Gastrocnemius medialis (tissue), 4 donors: ENCODE measurements around the gene KRTAP12-1. TPM values are rescaled to one million over a fixed set of nuclear protein-coding genes. Genes with fewer than 3 reads are reported as not detected.
"Not testable (repeated sequence)": the region's sequence is repeated elsewhere in the genome, so short reads cannot be mapped to it uniquely, and the experiment has no call there.

Experiments
- ATAC-seq, 2 donors: fragments of 150-250 bp; one replicate each; pipeline ENCODE4 v1.9.1; 2016
- DNase-seq, 2 donors: peaks; one replicate each; pipeline ENCODE4 v3.0.0-alpha.2; 2019
- H3K27ac ChIP-seq, 4 donors: fragments of 200-600 bp; sonication (generic); 1 replicate in 1 of 4; 2 replicates in 3 of 4; pipeline ENCODE4 v1.5.1; 2016 to 2018; ENCODE audit warnings: mild to moderate bottlenecking in 2 of 4, moderate library complexity in 1 of 4
- H3K27me3 ChIP-seq, 3 donors: fragments of 200-600 bp; sonication (generic) in 2 of 3; 1 replicate in 1 of 3; 2 replicates in 2 of 3; pipeline versions ENCODE4 v1.5.1 to v1.6.0; 2016 to 2019; ENCODE audit warnings: mild to moderate bottlenecking in 1 of 3, moderate library complexity in 1 of 3
- H3K36me3 ChIP-seq, 2 donors: fragments of 200-600 bp; sonication (generic) in 1 of 2; one replicate each; pipeline ENCODE4 v1.5.1; 2017 to 2018
- H3K4me1 ChIP-seq, 2 donors: fragments of 200-600 bp; sonication (generic) in 1 of 2; one replicate each; pipeline ENCODE4 v1.5.1; 2016 to 2017; ENCODE audit warnings: mild to moderate bottlenecking in 2 of 2
- H3K4me3 ChIP-seq, 4 donors: fragments of 200-600 bp; sonication (generic) in 3 of 4; 1 replicate in 1 of 4; 2 replicates in 3 of 4; pipeline ENCODE4 v1.5.1; 2016 to 2019; ENCODE audit warnings: mild to moderate bottlenecking in 2 of 4
- H3K9me3 ChIP-seq, 3 donors: fragments of 200-600 bp; sonication (generic) in 2 of 3; 1 replicate in 1 of 3; 2 replicates in 2 of 3; pipeline ENCODE4 v1.5.1; 2016 to 2019
- POLR2A ChIP-seq, 2 donors: fragments of 450-650 bp; IDR thresholded peaks; one replicate each; pipeline ENCODE4 v1.6.1; 2017; ENCODE audit warnings: antibody characterized with exemption in 2 of 2, mild to moderate bottlenecking in 2 of 2, moderate library complexity in 2 of 2
- in situ Hi-C, 4 donors: fragments of 200-750 bp; cut with MboI; loops; one replicate each; pipeline versions ENCODE4 v1.15.0 to v1.8.0; 2017; ENCODE audit warnings: low sequenced_read_pairs in 4 of 4
- intact Hi-C: fragments of 100-400 bp; cut with DNase I; formaldehyde crosslinking; loops from one replicate; pipeline ENCODE4 v1.15.1; 2023; ENCODE audit warnings: low total_unique reads
- total RNA-seq, 4 donors: library from RNA; depleted of rRNA; stranded (reverse); fragments of >200 nt; gene quantifications; one replicate each; pipeline versions ENCODE4 v1.1.0 to v1.2.3, GENCODE V29; 2016
- TF ChIP-seq, protein P1 (sequence below), 5 experiments: fragments of 450-650 bp in 3 of 5; fragments of 200-600 bp in 2 of 5; sonication (generic) in 2 of 5; IDR thresholded peaks in 4 of 5; conservative IDR thresholded peaks in 1 of 5; 1 replicate in 4 of 5; 2 replicates in 1 of 5; pipeline ENCODE4 v1.5.1; 2016 to 2019; ENCODE audit warnings: antibody characterized with exemption in 5 of 5, mild to moderate bottlenecking in 3 of 5, moderate library complexity in 3 of 5

The KRTAP12-1 gene
- total RNA-seq, 4 donors from 2014 or later: not detected

- in situ Hi-C loops (no loop called here), intact Hi-C loops (no loop called here)
- H3K4me1 ChIP-seq: no peaks in the 10 kb centered on the region
- no peak overlapping the region for H3K27ac ChIP-seq
- no peak for ATAC-seq
- peaks cover 16 to 17% (median 17%) of the 10 kb centered on the region in 3 donors for H3K27me3 ChIP-seq
- no peaks in the 10 kb centered on the region for H3K9me3 ChIP-seq
- DNase-seq: no peak
- TF ChIP-seq, protein P1, sequence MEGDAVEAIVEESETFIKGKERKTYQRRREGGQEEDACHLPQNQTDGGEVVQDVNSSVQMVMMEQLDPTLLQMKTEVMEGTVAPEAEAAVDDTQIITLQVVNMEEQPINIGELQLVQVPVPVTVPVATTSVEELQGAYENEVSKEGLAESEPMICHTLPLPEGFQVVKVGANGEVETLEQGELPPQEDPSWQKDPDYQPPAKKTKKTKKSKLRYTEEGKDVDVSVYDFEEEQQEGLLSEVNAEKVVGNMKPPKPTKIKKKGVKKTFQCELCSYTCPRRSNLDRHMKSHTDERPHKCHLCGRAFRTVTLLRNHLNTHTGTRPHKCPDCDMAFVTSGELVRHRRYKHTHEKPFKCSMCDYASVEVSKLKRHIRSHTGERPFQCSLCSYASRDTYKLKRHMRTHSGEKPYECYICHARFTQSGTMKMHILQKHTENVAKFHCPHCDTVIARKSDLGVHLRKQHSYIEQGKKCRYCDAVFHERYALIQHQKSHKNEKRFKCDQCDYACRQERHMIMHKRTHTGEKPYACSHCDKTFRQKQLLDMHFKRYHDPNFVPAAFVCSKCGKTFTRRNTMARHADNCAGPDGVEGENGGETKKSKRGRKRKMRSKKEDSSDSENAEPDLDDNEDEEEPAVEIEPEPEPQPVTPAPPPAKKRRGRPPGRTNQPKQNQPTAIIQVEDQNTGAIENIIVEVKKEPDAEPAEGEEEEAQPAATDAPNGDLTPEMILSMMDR (IDR thresholded peaks at IDR 0.05 in 4 of 5, conservative IDR thresholded peaks at IDR 0.05 in 1 of 5): no peak
- TF ChIP-seq POLR2A (IDR thresholded peaks at IDR 0.05): no peak
- no peak overlapping the region for H3K4me3 ChIP-seq
- no peaks in the 10 kb centered on the region for H3K36me3 ChIP-seq
Observed at GRCh38 chr21:44643741-44644310, 38.1 kb downstream of the KRTAP12-1 start.

GRCh38 chr21:44640761-44641160 lies 41.2 kb downstream of the KRTAP12-1 start:
- Histone ChIP-seq H3K36me3 (no peaks in the 10 kb centered on the region), H3K27me3 (peaks cover 9 to 11% (median 9%) of the 10 kb centered on the region in 3 donors), H3K4me1 (no peaks in the 10 kb centered on the region), H3K9me3 (no peaks in the 10 kb centered on the region), H3K4me3 (no peak overlapping the region), H3K27ac (no peak overlapping the region)
- no peak for TF ChIP-seq POLR2A (IDR thresholded peaks at IDR 0.05)
- TF ChIP-seq, protein P1 (IDR thresholded peaks at IDR 0.05 in 4 of 5, conservative IDR thresholded peaks at IDR 0.05 in 1 of 5): no peak
- ATAC-seq: no peak
- intact Hi-C loops (no loop called here), in situ Hi-C loops (no loop called here)
- no peak for DNase-seq

DNA sequence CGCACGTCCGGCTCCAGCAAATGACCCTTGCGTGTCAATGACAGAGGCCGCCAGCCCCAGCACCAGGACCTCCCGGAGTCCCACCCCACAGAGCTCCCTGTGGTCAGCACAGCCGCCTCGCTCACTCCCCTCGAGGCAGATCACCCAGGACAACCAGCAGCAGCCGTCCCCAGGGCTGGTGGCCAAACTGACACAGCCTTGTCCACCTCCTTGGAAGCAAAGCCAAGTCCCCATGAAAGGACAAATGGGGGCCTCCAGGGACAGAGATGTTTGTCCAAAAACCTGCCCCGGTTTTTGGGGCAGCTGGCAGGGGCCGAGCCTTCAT lies 42.7 kb downstream of the KRTAP12-1 start:
- H3K27ac ChIP-seq: no peak overlapping the region
- ATAC-seq (no peak), DNase-seq (no peak)
- no peak for TF ChIP-seq POLR2A (IDR thresholded peaks at IDR 0.05)
- TF ChIP-seq, protein P1 (IDR thresholded peaks at IDR 0.05 in 4 of 5, conservative IDR thresholded peaks at IDR 0.05 in 1 of 5): no peak
- no peaks in the 10 kb centered on the region for H3K36me3 ChIP-seq
- peaks cover 9% of the 10 kb centered on the region in 3 donors for H3K27me3 ChIP-seq
- no peaks in the 10 kb centered on the region for H3K4me1 ChIP-seq
- intact Hi-C loops (no loop called here), in situ Hi-C loops (no loop called here)
- H3K4me3 ChIP-seq: no peak overlapping the region
- no peaks in the 10 kb centered on the region for H3K9me3 ChIP-seq

DNA sequence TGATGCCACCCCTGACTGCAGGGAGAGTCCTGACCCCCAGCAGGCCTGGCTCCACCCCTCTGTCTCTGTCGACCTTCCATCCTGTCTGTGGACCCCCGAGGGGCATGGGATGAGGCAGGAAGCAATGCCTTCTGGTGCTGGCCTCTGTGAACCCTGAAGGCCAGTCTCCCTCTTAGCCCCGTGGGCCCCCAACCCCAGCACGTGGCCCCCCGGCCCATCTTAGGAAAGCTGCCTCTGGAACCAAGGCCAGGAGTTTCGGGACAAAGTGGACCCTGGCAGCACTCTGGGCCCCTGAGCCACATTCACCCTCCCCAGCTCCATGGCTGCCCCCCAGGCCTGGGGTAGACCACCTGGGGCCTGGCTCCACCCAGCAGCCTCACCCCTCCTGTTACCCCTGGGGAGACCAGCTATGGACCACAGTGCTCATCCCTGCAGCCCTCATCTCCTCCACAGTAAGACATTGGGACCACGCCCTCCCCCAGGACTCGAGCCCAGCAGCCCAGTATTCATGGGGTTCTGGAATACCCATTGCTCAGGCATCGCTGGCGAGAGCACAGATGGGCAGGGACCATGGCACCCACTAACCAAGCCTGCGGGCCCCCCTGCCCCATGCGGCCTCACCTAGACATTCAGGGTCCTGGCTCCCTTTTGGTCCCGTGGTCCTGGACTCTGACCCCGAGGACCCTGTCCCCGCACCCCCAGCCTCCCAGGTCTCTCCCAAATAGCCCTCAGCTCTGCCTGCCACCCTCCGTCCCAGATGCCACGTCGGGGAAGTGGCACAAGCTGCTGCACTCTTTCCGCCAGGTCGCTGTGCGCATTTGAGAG lies 43.2 kb downstream of the KRTAP12-1 start:
- H3K27me3 ChIP-seq, in situ Hi-C loops, H3K9me3 ChIP-seq, H3K36me3 ChIP-seq, intact Hi-C loops, ATAC-seq, H3K4me3 ChIP-seq, DNase-seq, H3K4me1 ChIP-seq, H3K27ac ChIP-seq: not testable (repeated sequence)

- intact Hi-C loops, H3K4me1 ChIP-seq, H3K9me3 ChIP-seq, in situ Hi-C loops, DNase-seq, H3K27ac ChIP-seq, ATAC-seq, H3K36me3 ChIP-seq, H3K27me3 ChIP-seq, H3K4me3 ChIP-seq: not testable (repeated sequence)
Observed at GRCh38 chr21:44637851-44638348, 44.1 kb downstream of the KRTAP12-1 start.
